IgD-negative memory B cell (primary cell): Measurements from ENCODE around the gene PIP5K1A. TPM values are rescaled to one million over a fixed set of nuclear protein-coding genes. Genes with fewer than 3 reads are reported as not detected.
"Not testable (repeated sequence)": the region's sequence is repeated elsewhere in the genome, so short reads cannot be mapped to it uniquely, and the experiment has no call there.

ENCODE experiments used
- H3K27ac Mint-ChIP-seq, 3 donors: one replicate each; pipeline ENCODE4 v1.8.0; 2020 to 2022; ENCODE audit warnings: mild to moderate bottlenecking in 3 of 3, mixed read lengths in 3 of 3, moderate library complexity in 1 of 3
- H3K27me3 Mint-ChIP-seq: one replicate; pipeline ENCODE4 v1.8.0; 2021; ENCODE audit warnings: mixed read lengths
- H3K36me3 Mint-ChIP-seq: one replicate; pipeline ENCODE4 v1.8.0; 2020; ENCODE audit warnings: mild to moderate bottlenecking, mixed read lengths
- H3K4me1 Mint-ChIP-seq, 3 donors: one replicate each; pipeline ENCODE4 v1.8.0; 2020 to 2022; ENCODE audit warnings: mixed read lengths in 3 of 3, mild to moderate bottlenecking in 1 of 3
- H3K4me3 Mint-ChIP-seq, 4 donors: one replicate each; pipeline ENCODE4 v1.8.0; 2020 to 2022; ENCODE audit warnings: mild to moderate bottlenecking in 4 of 4, mixed read lengths in 4 of 4, moderate library complexity in 3 of 4
- H3K9me3 Mint-ChIP-seq, 3 donors: one replicate each; pipeline ENCODE4 v1.8.0; 2020 to 2021; ENCODE audit warnings: mixed read lengths in 3 of 3, mild to moderate bottlenecking in 1 of 3
- polyA plus RNA-seq: library from polyadenylated mRNA; unstranded; fragments of 300-500 nt; fragmentation: Illumina TruSeq; gene quantifications from one replicate; pipeline ENCODE4 v1.2.3, GENCODE V29; 2021

The PIP5K1A gene
- polyA plus RNA-seq, 1 donor from 2014 or later, result 20.3 TPM

GRCh38 chr1:151255381-151255780 lies 57.0 kb downstream of the PIP5K1A start:
- peaks cover 22 to 27% (median 26%) of the 10 kb centered on the region in 3 donors for H3K4me1 Mint-ChIP-seq

DNA sequence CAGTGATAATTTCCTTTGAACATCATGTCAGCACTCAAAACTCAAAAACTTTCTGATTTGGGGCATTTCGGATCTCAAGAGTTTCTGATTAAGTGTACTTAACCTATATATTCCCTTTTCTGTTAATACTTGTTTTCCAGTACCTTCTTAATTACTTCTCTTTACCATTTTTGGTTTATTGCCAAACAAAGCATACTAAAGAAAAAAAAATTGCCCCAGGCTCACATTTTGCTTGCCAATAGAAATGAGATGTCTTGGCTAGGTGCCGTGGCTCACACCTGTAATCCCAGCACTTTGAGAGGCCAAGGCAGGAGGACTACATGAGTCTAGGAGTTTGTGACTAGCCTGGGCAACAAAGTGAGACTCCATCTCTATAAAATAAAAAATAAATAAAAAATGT lies 61.0 kb downstream of the PIP5K1A start:
- Mint-ChIP-seq H3K27me3 (peaks cover 2% of the 10 kb centered on the region), H3K4me1 (peaks cover 17 to 26% (median 21%) of the 10 kb centered on the region in 3 donors), H3K9me3 (no peaks in the 10 kb centered on the region), H3K4me3 (peak overlapping the region in 1 of 4 donors; percentile 63), H3K27ac (peak overlapping the region in 1 of 3 donors; percentile 39), H3K36me3 (peaks cover 3% of the 10 kb centered on the region)

More at GRCh38 chr1:151255381-151255780, 57.0 kb downstream of the PIP5K1A start:
- Mint-ChIP-seq H3K27me3 (peaks cover 2% of the 10 kb centered on the region), H3K4me3 (peak overlapping the region; percentile 82 to 99 (median 97)), H3K9me3 (no peaks in the 10 kb centered on the region), H3K27ac (peak overlapping the region; percentile 73 to 96 (median 92)), H3K36me3 (peaks cover 2% of the 10 kb centered on the region)

- no peaks in the 10 kb centered on the region for H3K9me3 Mint-ChIP-seq
Measured at GRCh38 chr1:151265446-151266236, 67.3 kb downstream of the PIP5K1A start.

DNA sequence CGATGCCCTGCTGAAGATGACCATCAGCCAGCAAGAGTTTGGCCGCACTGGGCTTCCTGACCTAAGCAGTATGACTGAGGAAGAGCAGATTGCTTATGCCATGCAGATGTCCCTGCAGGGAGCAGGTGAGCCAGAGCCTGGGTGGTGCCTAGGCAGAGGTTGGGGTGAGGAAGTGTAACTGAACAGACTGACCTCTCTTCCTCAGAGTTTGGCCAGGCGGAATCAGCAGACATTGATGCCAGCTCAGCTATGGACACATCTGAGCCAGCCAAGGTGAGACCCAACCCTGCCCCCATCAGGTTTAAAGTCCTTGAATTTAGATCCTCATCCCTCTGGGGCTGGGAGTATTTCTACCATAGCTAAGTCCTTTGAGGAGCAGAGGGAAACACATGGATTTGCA lies 68.0 kb downstream of the PIP5K1A start:
- Mint-ChIP-seq H3K4me1 (peaks cover 5% of the 10 kb centered on the region in 3 donors), H3K9me3 (no peaks in the 10 kb centered on the region), H3K4me3 (no peak overlapping the region), H3K36me3 (peaks cover 5% of the 10 kb centered on the region), H3K27me3 (no peaks in the 10 kb centered on the region), H3K27ac (no peak overlapping the region)

More at GRCh38 chr1:151265446-151266236, 67.3 kb downstream of the PIP5K1A start:
- H3K36me3 Mint-ChIP-seq, result peaks cover 5% of the 10 kb centered on the region
- peaks cover 5% of the 10 kb centered on the region in 3 donors for H3K4me1 Mint-ChIP-seq
- no peaks in the 10 kb centered on the region for H3K27me3 Mint-ChIP-seq
- H3K4me3 Mint-ChIP-seq, result no peak overlapping the region
- peak overlapping the region in 1 of 3 donors; percentile 32 for H3K27ac Mint-ChIP-seq

GRCh38 chr1:151266821-151267220 lies 68.5 kb downstream of the PIP5K1A start:
- Mint-ChIP-seq H3K27me3 (no peaks in the 10 kb centered on the region), H3K9me3 (no peaks in the 10 kb centered on the region), H3K4me1 (peaks cover 5% of the 10 kb centered on the region in 3 donors), H3K4me3 (no peak overlapping the region), H3K36me3 (peaks cover 5% of the 10 kb centered on the region), H3K27ac (peak overlapping the region in 1 of 3 donors; percentile 52)

GRCh38 chr1:151267760-151268159 lies 69.4 kb downstream of the PIP5K1A start:
- H3K9me3 Mint-ChIP-seq, result no peaks in the 10 kb centered on the region
- H3K27me3 Mint-ChIP-seq, result no peaks in the 10 kb centered on the region
- no peak overlapping the region for H3K27ac Mint-ChIP-seq
- peaks cover 5% of the 10 kb centered on the region in 3 donors for H3K4me1 Mint-ChIP-seq
- peaks cover 6% of the 10 kb centered on the region for H3K36me3 Mint-ChIP-seq
- no peak overlapping the region for H3K4me3 Mint-ChIP-seq

DNA sequence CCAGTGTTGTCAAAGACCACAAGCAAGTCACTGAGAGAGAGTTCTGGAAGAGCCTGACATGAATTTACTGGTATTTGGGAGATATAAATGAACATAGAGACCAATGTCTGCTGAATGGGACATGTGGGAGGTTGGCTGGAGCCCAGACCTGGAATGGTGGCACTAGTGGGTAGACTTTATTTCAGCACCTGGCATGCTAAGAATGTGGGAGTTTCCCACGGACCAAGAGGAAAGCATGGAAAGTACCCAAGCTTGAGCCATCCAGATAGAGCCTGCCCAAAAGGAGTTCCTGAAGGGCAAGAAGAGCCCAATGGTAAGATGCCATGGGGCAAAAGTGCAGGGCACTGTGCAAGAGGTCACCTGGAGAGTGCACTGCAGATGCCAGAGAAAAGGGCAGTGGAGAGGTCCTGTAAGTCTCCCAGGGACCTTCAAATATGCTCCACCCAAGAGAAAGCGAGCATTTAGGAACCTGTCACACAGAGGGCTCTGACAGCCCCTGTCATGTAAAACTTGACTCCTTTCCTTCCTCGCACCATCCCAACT lies 75.6 kb downstream of the PIP5K1A start:
- Mint-ChIP-seq H3K27me3 (no peaks in the 10 kb centered on the region), H3K36me3 (peaks cover 7% of the 10 kb centered on the region), H3K27ac (no peak overlapping the region), H3K4me3 (peak overlapping the region in 2 of 4 donors; percentile 17 to 24), H3K4me1 (peaks cover 12 to 19% (median 14%) of the 10 kb centered on the region in 3 donors), H3K9me3 (no peaks in the 10 kb centered on the region)

GRCh38 chr1:151275341-151275740 lies 77.0 kb downstream of the PIP5K1A start:
- peaks cover 12 to 20% (median 14%) of the 10 kb centered on the region in 3 donors for H3K4me1 Mint-ChIP-seq
- not testable (repeated sequence) for H3K4me3 Mint-ChIP-seq, H3K27me3 Mint-ChIP-seq, H3K36me3 Mint-ChIP-seq, H3K9me3 Mint-ChIP-seq, H3K27ac Mint-ChIP-seq

- Mint-ChIP-seq H3K4me3 (peak overlapping the region; percentile 44 to 86 (median 64)), H3K27me3 (no peaks in the 10 kb centered on the region)
Measured at GRCh38 chr1:151277249-151277648, 78.9 kb downstream of the PIP5K1A start.

DNA sequence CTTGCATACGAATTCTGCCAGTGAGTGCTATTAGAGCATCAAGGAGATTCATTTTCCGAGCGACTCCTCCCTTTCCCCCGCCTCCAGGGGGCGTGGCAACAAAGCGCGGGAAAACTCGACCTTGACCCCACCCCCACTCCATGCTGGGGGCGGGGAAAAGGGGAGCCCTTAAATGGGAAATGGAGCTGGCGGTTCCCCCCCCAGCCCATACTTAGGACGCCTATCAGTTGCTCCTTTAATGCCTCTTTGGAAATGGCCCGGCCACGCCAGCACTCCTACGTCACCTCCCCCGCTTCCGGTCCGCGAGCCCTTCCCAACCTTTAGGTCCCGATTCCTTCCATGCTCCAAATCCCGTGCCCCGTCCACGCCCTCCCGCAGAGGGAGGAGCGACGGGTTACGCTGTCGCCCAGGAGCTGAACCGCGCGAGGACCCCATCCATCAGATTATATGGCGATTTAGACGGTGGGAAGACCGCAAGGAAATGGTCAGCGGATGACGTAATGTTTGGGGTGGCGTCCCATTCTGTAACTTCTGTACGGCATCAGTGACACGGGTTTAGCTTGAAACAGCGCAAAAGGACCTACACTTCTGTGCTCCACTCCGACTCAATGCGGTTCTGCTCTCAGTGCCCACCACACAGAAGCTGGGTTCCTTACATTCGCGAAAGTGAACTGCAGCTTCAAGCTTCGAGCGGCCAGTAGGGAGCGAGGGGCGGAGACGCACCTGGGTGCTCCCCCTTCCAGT lies 83.0 kb downstream of the PIP5K1A start:
- H3K27me3 Mint-ChIP-seq, result no peaks in the 10 kb centered on the region
- peak overlapping the region; percentile 91 to 99 (median 93) for H3K27ac Mint-ChIP-seq
- peak overlapping the region; percentile 91 to 99 (median 98) for H3K4me3 Mint-ChIP-seq
- peaks cover 28 to 34% (median 32%) of the 10 kb centered on the region in 3 donors for H3K4me1 Mint-ChIP-seq
- peaks cover 3% of the 10 kb centered on the region for H3K36me3 Mint-ChIP-seq
- no peaks in the 10 kb centered on the region for H3K9me3 Mint-ChIP-seq

More at GRCh38 chr1:151277249-151277648, 78.9 kb downstream of the PIP5K1A start:
- H3K36me3 Mint-ChIP-seq, result peaks cover 5% of the 10 kb centered on the region
- H3K9me3 Mint-ChIP-seq, result no peaks in the 10 kb centered on the region
- H3K4me1 Mint-ChIP-seq, result peaks cover 14 to 23% (median 18%) of the 10 kb centered on the region in 3 donors
- peak overlapping the region; percentile 15 to 81 (median 50) for H3K27ac Mint-ChIP-seq

DNA sequence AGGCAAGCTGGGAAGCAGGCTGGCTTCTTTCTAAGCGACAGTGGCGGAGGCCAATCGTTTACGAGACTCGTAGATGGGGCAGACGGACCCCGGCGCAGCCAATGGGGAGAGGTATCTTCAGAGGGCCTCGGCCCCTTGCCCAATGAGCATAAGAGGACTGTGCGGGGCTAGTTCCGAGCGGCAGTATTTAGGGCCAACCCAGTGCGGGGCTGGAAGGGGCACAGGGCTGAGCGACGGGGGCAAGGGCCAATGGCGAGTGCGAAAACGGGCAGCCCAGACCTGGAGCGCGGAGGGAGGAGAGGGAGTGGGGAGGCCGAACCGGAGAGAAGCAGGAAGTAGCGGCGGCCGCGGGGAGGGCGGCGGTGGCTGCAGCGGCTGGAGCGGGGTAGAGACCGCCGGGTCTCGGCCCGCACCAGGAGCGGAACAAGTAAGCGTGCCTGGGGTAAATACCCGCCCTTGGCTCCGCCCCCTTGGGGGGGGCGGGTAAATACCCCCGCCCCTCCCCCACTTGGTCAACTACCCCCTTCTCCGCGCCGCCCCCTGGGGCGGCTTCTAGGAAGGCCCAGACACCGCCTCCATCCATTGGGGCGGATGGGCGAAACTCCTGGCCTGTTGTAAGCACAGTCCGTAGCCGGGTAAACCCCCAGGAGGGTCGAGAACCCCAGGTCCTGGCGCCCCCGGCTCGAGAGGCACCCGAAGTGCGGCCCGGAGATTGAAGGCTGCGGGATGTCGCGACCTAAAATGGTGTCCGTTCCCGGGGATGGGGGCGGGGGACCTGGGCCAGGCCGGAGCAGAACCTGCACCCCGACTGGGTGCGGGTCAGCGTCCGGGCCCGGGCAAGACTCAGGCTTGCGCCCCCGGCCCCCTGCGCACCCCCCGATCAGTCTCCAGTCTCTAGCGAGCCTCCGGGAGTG lies 83.9 kb downstream of the PIP5K1A start, which contains the start of gene ZNF687:
ZNF687 (plus strand) TSS at position 331 of the 914 bp plus-strand sequence. CDS start 3,993 bp downstream, outside the sequence.
- H3K9me3 Mint-ChIP-seq, result no peaks in the 10 kb centered on the region
- peaks cover 20 to 28% (median 26%) of the 10 kb centered on the region in 3 donors for H3K4me1 Mint-ChIP-seq
- peak within 1 kb of the TSS; percentile 91 to 99 (median 98) for H3K4me3 Mint-ChIP-seq
- H3K27me3 Mint-ChIP-seq, result no peaks in the 10 kb centered on the region
- H3K36me3 Mint-ChIP-seq, result peaks cover 2% of the 10 kb centered on the region
- H3K27ac Mint-ChIP-seq, result peak within 1 kb of the TSS; percentile 93 to 99 (median 97)

DNA sequence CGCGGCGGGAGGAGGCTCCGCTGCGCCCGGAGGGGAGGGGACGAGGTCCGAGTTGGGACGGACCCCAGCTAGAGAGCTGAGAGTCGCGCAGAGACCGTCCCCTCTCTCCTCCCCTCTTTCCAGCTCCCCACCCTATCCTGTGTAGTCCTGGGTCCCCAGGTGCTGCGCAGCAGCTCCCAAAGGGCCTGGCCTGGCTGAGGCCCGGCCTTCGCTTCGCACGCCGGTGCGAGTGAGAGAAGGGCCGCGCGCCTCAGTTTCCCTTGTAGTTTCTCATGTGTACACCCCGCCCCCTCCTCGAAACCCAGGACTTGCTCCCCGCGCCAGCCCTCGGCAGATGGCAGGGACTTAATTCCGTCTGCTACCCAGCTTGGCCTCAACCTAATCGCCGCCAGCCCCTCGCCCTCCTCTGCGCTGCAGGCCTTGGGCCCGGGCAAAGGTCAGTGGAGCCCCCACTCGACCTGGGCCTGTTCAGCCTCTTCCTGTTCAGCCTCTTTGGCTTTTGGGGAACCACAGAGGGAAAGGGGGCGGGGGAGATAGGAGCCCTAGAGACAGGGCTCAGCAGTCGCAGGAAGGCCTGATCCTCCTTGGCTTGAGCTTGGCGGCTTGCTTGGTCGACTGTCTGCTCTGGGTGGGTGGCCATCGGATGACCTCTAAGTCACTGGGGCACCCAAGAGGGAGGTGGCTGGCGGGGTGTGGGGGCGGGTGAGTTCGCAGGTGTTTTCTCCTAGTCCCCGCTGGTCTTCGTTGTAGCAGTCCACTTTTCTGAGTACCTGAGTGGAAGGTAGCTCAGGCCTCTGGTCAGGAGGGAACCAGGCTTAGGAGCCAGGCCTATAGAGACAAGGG lies 84.8 kb downstream of the PIP5K1A start:
- Mint-ChIP-seq H3K4me3 (peak overlapping the region; percentile 91 to 99 (median 98)), H3K4me1 (peaks cover 15 to 23% (median 18%) of the 10 kb centered on the region in 3 donors), H3K27ac (peak overlapping the region; percentile 93 to 97 (median 95)), H3K36me3 (no peaks in the 10 kb centered on the region), H3K9me3 (no peaks in the 10 kb centered on the region), H3K27me3 (no peaks in the 10 kb centered on the region)

- Mint-ChIP-seq H3K27me3 (no peaks in the 10 kb centered on the region), H3K27ac (peak overlapping the region in 2 of 3 donors; percentile 93 to 97), H3K4me1 (peaks cover 18 to 28% (median 21%) of the 10 kb centered on the region in 3 donors), H3K9me3 (no peaks in the 10 kb centered on the region), H3K4me3 (peak overlapping the region; percentile 43 to 99 (median 94)), H3K36me3 (no peaks in the 10 kb centered on the region)
Measured at GRCh38 chr1:151284013-151284577, 85.7 kb downstream of the PIP5K1A start.
